SK-N-SH (cell line): ENCODE data around the gene ALDOB. TPM values are rescaled to one million over a fixed set of nuclear protein-coding genes. Genes with fewer than 3 reads are reported as not detected.

Source experiments
- CTCF ChIA-PET: fragments of 300-600, 350-600 bp; formaldehyde crosslinking; extraction: SDS; loops from one replicate; lab custom pipeline; 2021; lab: Yijun Ruan, JAX
- POLR2A ChIA-PET: fragments of 350-600 bp; sonication (Branson Sonifier 250); formaldehyde crosslinking; extraction: SDS; loops from one replicate; lab custom pipeline; 2020; ENCODE audit warnings: antibody characterized with exemption, inconsistent platforms; lab: Yijun Ruan, JAX
- DNase-seq: peaks from one replicate; pipeline ENCODE4 v3.0.0; 2012
- H2AFZ ChIP-seq: fragments of 200-600 bp; sonication (generic); 2 replicates; pipeline ENCODE4 v1.8.1; 2016; ENCODE audit warnings: antibody characterized with exemption, mild to moderate bottlenecking, low read depth
- H3F3A ChIP-seq: fragments of 200-600 bp; sonication (generic); replicated peaks from 2 replicates; pipeline ENCODE3; 2016; ENCODE audit warnings: antibody characterized with exemption, mild to moderate bottlenecking; ENCODE audit not compliant: insufficient read depth
- H3K27ac ChIP-seq, 2 experiments: fragments of 200-500 bp in 1 of 2; fragments of 200-600 bp in 1 of 2; sonication (Bioruptor generic) in 1 of 2; sonication (generic), shearing (Covaris generic) in 1 of 2; 2 replicates each; pipeline versions ENCODE4 v1.5.1 to v1.6.1; 2014 to 2016; ENCODE audit warnings: low read depth in 2 of 2, inconsistent platforms in 1 of 2, low read length in 1 of 2, mild to moderate bottlenecking in 1 of 2, mixed read lengths in 1 of 2
- H3K27me3 ChIP-seq: fragments of 200-600 bp; sonication (generic), shearing (Covaris generic); 2 replicates; pipeline ENCODE4 v1.6.1; 2016; ENCODE audit warnings: mixed run types; ENCODE audit not compliant: insufficient read depth
- H3K36me3 ChIP-seq, 2 experiments: fragments of 200-500 bp in 1 of 2; fragments of 200-600 bp in 1 of 2; sonication (Bioruptor generic) in 1 of 2; sonication (generic) in 1 of 2; replicated peaks in 1 of 2; 2 replicates each; pipeline versions ENCODE3 to v1.5.1; 2014 to 2016; ENCODE audit warnings: low read length in 1 of 2, mild to moderate bottlenecking in 1 of 2; ENCODE audit not compliant: insufficient read depth in 2 of 2, control insufficient read depth in 1 of 2
- H3K4me1 ChIP-seq, 2 experiments: fragments of 200-500 bp in 1 of 2; fragments of 200-600 bp in 1 of 2; sonication (Bioruptor generic) in 1 of 2; sonication (generic), shearing (Covaris generic) in 1 of 2; 2 replicates each; pipeline versions ENCODE4 v1.5.1 to v1.6.1; 2014 to 2016; ENCODE audit warnings: low read depth in 1 of 2, low read length in 1 of 2, mixed run types in 1 of 2; ENCODE audit not compliant: insufficient read depth in 2 of 2, control insufficient read depth in 1 of 2
- H3K4me2 ChIP-seq: fragments of 200-600 bp; sonication (generic), shearing (Covaris generic); 2 replicates; pipeline ENCODE4 v1.6.1; 2017; ENCODE audit warnings: mixed run types
- H3K4me3 ChIP-seq, 2 experiments: fragments of 200-500 bp in 1 of 2; fragments of 200-600 bp in 1 of 2; sonication (Bioruptor generic) in 1 of 2; sonication (generic), shearing (Covaris generic) in 1 of 2; 2 replicates each; pipeline versions ENCODE4 v1.5.1 to v1.8.1; 2014 to 2016; ENCODE audit warnings: low read depth in 2 of 2, inconsistent platforms in 1 of 2, low read length in 1 of 2, mild to moderate bottlenecking in 1 of 2, mixed read lengths in 1 of 2, moderate library complexity in 1 of 2
- H3K79me2 ChIP-seq: fragments of 200-600 bp; sonication (generic); 2 replicates; pipeline ENCODE4 v1.8.1; 2017; ENCODE audit warnings: mild to moderate bottlenecking; ENCODE audit not compliant: insufficient read depth
- H3K9ac ChIP-seq: fragments of 200-600 bp; sonication (generic); 2 replicates; pipeline ENCODE4 v1.6.1; 2017; ENCODE audit warnings: mixed run types
- H3K9me2 ChIP-seq: fragments of 200-600 bp; sonication (generic); 2 replicates; pipeline ENCODE4 v1.6.1; 2017; ENCODE audit warnings: mixed run types
- H3K9me3 ChIP-seq: fragments of 200-600 bp; sonication (generic); 2 replicates; pipeline ENCODE4 v1.6.1; 2017; ENCODE audit warnings: mixed run types, mild to moderate bottlenecking, moderate library complexity
- H4K20me1 ChIP-seq: fragments of 200-600 bp; sonication (generic); 2 replicates; pipeline ENCODE4 v1.6.1; 2017; ENCODE audit warnings: mild to moderate bottlenecking, mixed run types; ENCODE audit not compliant: insufficient read depth
- ELF1 ChIP-seq: IDR thresholded peaks from 2 replicates; pipeline ENCODE4 v1.4.0; 2012
- FOXJ3 ChIP-seq: sonication (generic); formaldehyde crosslinking; IDR thresholded peaks from 2 replicates; pipeline ENCODE4 v1.5.1; 2020; ENCODE audit warnings: mild to moderate bottlenecking, missing genetic modification reagents
- FOXM1 ChIP-seq: IDR thresholded peaks from 2 replicates; pipeline ENCODE4 v1.4.0; 2012; ENCODE audit warnings: low read depth, mild to moderate bottlenecking
- GATA2 ChIP-seq: sonication (generic); formaldehyde crosslinking; IDR thresholded peaks from 2 replicates; pipeline ENCODE4 v1.5.0; 2020; ENCODE audit warnings: mild to moderate bottlenecking, missing genetic modification reagents
- MXI1 ChIP-seq: IDR thresholded peaks from 2 replicates; pipeline ENCODE4 v1.6.1; 2012; ENCODE audit warnings: mild to moderate bottlenecking, low read depth, low read length, improper control_type of control experiment
- NRF1 ChIP-seq: IDR thresholded peaks from 2 replicates; pipeline ENCODE4 v1.6.1; 2012; ENCODE audit warnings: low read depth, mild to moderate bottlenecking, low read length
- RAD21 ChIP-seq: IDR thresholded peaks from 2 replicates; pipeline ENCODE4 v1.6.1; 2012; ENCODE audit warnings: mild to moderate bottlenecking, low read length
- RCOR1 ChIP-seq: fragments of 150-350 bp; IDR thresholded peaks from 2 replicates; pipeline ENCODE4 v1.6.1; 2017; ENCODE audit warnings: antibody characterized with exemption, low read length
- REST ChIP-seq: IDR thresholded peaks from 2 replicates; pipeline ENCODE4 v1.6.1; 2012; ENCODE audit warnings: mild to moderate bottlenecking, low read depth, low read length, moderate library complexity
- RFX5 ChIP-seq: IDR thresholded peaks from 2 replicates; pipeline ENCODE4 v1.6.1; 2012; ENCODE audit warnings: mild to moderate bottlenecking, improper control_type of control experiment, low read length
- SMC3 ChIP-seq: IDR thresholded peaks from 2 replicates; pipeline ENCODE4 v1.6.1; 2012; ENCODE audit warnings: low read depth, low read length, improper control_type of control experiment
- TCF12 ChIP-seq: IDR thresholded peaks from 2 replicates; pipeline ENCODE4 v1.4.0; 2012
- TEAD4 ChIP-seq: IDR thresholded peaks from 2 replicates; pipeline ENCODE4 v1.4.0; 2012; ENCODE audit warnings: mild to moderate bottlenecking, borderline replicate concordance; ENCODE audit not compliant: insufficient read depth
- USF1 ChIP-seq: IDR thresholded peaks from 2 replicates; pipeline ENCODE4 v1.4.0; 2012; ENCODE audit warnings: low read depth, borderline replicate concordance
- WGBS: methylation state at CpG from one replicate; pipeline ENCODE4 v1.1.6; 2017; ENCODE audit warnings: low lambda C conversion rate; 5-methylcytosine and 5-hydroxymethylcytosine counted together
- polyA plus RNA-seq, 3 experiments: library from polyadenylated mRNA; depleted of rRNA; stranded (reverse); fragments of >200 nt; gene quantifications; 2 replicates each; pipeline ENCODE4 v1.2.3, GENCODE V29; 2012
- TF ChIP-seq, protein P1 (sequence below): fragments of 200-600 bp; sonication (generic); IDR thresholded peaks from 2 replicates; pipeline ENCODE4 v1.6.1; 2017; ENCODE audit warnings: antibody characterized with exemption, mild to moderate bottlenecking, moderate library complexity
- TF ChIP-seq, protein P2 (sequence below): IDR thresholded peaks from 2 replicates; pipeline ENCODE4 v1.4.0; 2012; ENCODE audit warnings: low read depth, borderline replicate concordance

ALDOB gene
- polyA plus RNA-seq, 1 of the 3 experiments (the other 2 are of a cell fraction) = not detected

DNA sequence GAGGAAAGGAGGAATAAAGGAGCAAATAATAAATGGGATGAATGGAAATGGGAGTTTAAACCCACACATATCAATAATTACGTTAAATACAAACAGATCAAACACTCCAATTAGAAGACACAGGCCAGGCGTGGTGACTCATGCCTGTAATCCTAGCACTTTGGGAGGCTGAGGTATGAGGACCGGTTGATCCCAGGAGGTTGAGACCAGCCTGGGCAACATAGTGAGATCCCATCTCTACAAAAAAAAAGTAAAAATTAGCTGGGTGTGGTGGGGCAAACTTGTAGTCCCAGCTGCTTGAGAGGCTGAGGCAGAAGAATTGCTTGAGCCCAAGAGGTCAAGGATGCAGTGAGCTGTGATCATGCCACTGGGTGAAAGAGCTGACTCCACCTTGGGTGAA lies 54.5 kb downstream of the ALDOB start:
- DNase-seq = no peak
- no peak overlapping the region for H2AFZ ChIP-seq
- no peaks in the 10 kb centered on the region for H3K9me2 ChIP-seq
- H3K4me1 ChIP-seq = peaks cover 0 to 8% of the 10 kb centered on the region in 2 experiments; a peak in 2 of 4 replicates
- peaks cover 7% of the 10 kb centered on the region; the same call in 1 of the 2 replicates for H3K9me3 ChIP-seq
- H3K4me2 ChIP-seq = no peak overlapping the region
- TF ChIP-seq RFX5 (no peak), ELF1 (no peak), USF1 (no peak), MXI1 (no peak), REST (no peak), SMC3 (no peak), TEAD4 (no peak), RCOR1 (no peak), NRF1 (no peak), FOXJ3 (CRISPR knock-in tag) (no peak), GATA2 (no peak), FOXM1 (no peak), RAD21 (no peak), TCF12 (no peak)
- TF ChIP-seq, protein P1, sequence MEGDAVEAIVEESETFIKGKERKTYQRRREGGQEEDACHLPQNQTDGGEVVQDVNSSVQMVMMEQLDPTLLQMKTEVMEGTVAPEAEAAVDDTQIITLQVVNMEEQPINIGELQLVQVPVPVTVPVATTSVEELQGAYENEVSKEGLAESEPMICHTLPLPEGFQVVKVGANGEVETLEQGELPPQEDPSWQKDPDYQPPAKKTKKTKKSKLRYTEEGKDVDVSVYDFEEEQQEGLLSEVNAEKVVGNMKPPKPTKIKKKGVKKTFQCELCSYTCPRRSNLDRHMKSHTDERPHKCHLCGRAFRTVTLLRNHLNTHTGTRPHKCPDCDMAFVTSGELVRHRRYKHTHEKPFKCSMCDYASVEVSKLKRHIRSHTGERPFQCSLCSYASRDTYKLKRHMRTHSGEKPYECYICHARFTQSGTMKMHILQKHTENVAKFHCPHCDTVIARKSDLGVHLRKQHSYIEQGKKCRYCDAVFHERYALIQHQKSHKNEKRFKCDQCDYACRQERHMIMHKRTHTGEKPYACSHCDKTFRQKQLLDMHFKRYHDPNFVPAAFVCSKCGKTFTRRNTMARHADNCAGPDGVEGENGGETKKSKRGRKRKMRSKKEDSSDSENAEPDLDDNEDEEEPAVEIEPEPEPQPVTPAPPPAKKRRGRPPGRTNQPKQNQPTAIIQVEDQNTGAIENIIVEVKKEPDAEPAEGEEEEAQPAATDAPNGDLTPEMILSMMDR = no peak
- TF ChIP-seq, protein P2, sequence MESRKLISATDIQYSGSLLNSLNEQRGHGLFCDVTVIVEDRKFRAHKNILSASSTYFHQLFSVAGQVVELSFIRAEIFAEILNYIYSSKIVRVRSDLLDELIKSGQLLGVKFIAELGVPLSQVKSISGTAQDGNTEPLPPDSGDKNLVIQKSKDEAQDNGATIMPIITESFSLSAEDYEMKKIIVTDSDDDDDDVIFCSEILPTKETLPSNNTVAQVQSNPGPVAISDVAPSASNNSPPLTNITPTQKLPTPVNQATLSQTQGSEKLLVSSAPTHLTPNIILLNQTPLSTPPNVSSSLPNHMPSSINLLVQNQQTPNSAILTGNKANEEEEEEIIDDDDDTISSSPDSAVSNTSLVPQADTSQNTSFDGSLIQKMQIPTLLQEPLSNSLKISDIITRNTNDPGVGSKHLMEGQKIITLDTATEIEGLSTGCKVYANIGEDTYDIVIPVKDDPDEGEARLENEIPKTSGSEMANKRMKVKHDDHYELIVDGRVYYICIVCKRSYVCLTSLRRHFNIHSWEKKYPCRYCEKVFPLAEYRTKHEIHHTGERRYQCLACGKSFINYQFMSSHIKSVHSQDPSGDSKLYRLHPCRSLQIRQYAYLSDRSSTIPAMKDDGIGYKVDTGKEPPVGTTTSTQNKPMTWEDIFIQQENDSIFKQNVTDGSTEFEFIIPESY = no peak
- TF ChIP-seq, all 33 proteins: peak for 0
- 89% methylated on average over 3 of the region's 3 CpGs for WGBS
- Histone ChIP-seq H3K4me3 (no peak overlapping the region), H3K9ac (no peak overlapping the region), H3K27ac (no peak overlapping the region), H4K20me1 (no peaks in the 10 kb centered on the region), H3K79me2 (no peaks in the 10 kb centered on the region), H3K36me3 (peaks cover 0 to 12% of the 10 kb centered on the region in 2 experiments), H3K27me3 (no peaks in the 10 kb centered on the region), H3F3A (peaks cover 14% of the 10 kb centered on the region)
- ChIA-PET POLR2A (no interaction called here), CTCF (interaction anchor here (1.6 to 1.8 kb wide), 2 partner anchors 7 to 68 kb away, joined by 4 to 5 read pairs; no protein-coding TSS in a partner anchor)
